HG02938 (cell line): ENCODE results near the gene ABHD16A.
"Not testable (repeated sequence)": the region's sequence is repeated elsewhere in the genome, so short reads cannot be mapped to it uniquely, and the experiment has no call there.

ENCODE experiments used
- ATAC-seq: cut with Tn5 transposase; IDR thresholded peaks from one replicate; pipeline ENCODE4 v1.9.1; 2021; ENCODE audit warnings: mild to moderate bottlenecking, moderate library complexity; ENCODE audit not compliant: unreplicated experiment

The ABHD16A gene

GRCh38 chr6:31715022-31715958 is 12.2 kb upstream of the ABHD16A start, which contains the start of gene LY6G6D:
Gene LY6G6D (plus strand): TSS chr6:31715348. CDS start chr6:31715356, 8 bp downstream.
- ATAC-seq, result no peak

GRCh38 chr6:31713991-31714684 is 11.0 kb upstream of the ABHD16A start:
- ATAC-seq, result no peak

GRCh38 chr6:31713465-31713864 is 10.3 kb upstream of the ABHD16A start:
- no peak for ATAC-seq

- ATAC-seq, result no peak
Observed at GRCh38 chr6:31712296-31712695, 9.2 kb upstream of the ABHD16A start.

GRCh38 chr6:31711233-31711632 is 8.1 kb upstream of the ABHD16A start:
- no peak for ATAC-seq

GRCh38 chr6:31710523-31711219 is 7.5 kb upstream of the ABHD16A start:
- ATAC-seq, result no peak

GRCh38 chr6:31709157-31709556 is 6.0 kb upstream of the ABHD16A start:
- not testable (repeated sequence) for ATAC-seq

- no peak for ATAC-seq
Observed at GRCh38 chr6:31708224-31708623, 5.1 kb upstream of the ABHD16A start.

- no peak for ATAC-seq
Observed at GRCh38 chr6:31707701-31708100, 4.6 kb upstream of the ABHD16A start.

- no peak for ATAC-seq
Observed at GRCh38 chr6:31706599-31706998, 3.5 kb upstream of the ABHD16A start, which contains the start of gene LY6G6F. Gene LY6G6F (plus strand): TSS chr6:31706866. CDS start chr6:31706907, 41 bp downstream.

- ATAC-seq, result no peak
Observed at GRCh38 chr6:31705931-31706330, 2.8 kb upstream of the ABHD16A start.

- ATAC-seq, result no peak
Observed at GRCh38 chr6:31702405-31702818, 712 bp downstream of the ABHD16A start.

GRCh38 chr6:31701666-31702404 is 1.3 kb downstream of the ABHD16A start:
- no peak for ATAC-seq

- no peak for ATAC-seq
Observed at GRCh38 chr6:31700740-31701401, 2.3 kb downstream of the ABHD16A start.

- ATAC-seq, result no peak
Observed at GRCh38 chr6:31697555-31697954, 5.6 kb downstream of the ABHD16A start.

GRCh38 chr6:31693535-31693934 is 9.6 kb downstream of the ABHD16A start:
- no peak for ATAC-seq

GRCh38 chr6:31692886-31693285 is 10.2 kb downstream of the ABHD16A start:
- no peak for ATAC-seq

- no peak for ATAC-seq
Observed at GRCh38 chr6:31692353-31692752, 10.8 kb downstream of the ABHD16A start.

- ATAC-seq, result no peak
Observed at GRCh38 chr6:31691564-31692108, 11.5 kb downstream of the ABHD16A start.

GRCh38 chr6:31691078-31691463 is 12.1 kb downstream of the ABHD16A start:
- no peak for ATAC-seq
